Transverse colon (tissue), 4 donors: Measurements from ENCODE around the gene CUTA. TPM values are rescaled to one million over a fixed set of nuclear protein-coding genes. Genes with fewer than 3 reads are reported as not detected.

ENCODE experiments used
- DNase-seq: peaks from one replicate; pipeline ENCODE4 v3.0.0-alpha.2; 2019
- H3K27ac ChIP-seq, 4 donors: fragments of 200-600 bp; sonication (generic); 2 replicates each; pipeline ENCODE4 v1.5.1; 2016 to 2018; ENCODE audit warnings: inconsistent platforms in 4 of 4
- H3K27me3 ChIP-seq: fragments of 200-600 bp; sonication (generic); 2 replicates; pipeline ENCODE4 v1.5.1; 2017; ENCODE audit warnings: inconsistent platforms
- H3K36me3 ChIP-seq, 4 donors: fragments of 200-600 bp; sonication (generic); 2 replicates each; pipeline ENCODE4 v1.5.1; 2017 to 2019; ENCODE audit warnings: inconsistent platforms in 4 of 4
- H3K4me1 ChIP-seq, 4 donors: fragments of 200-600 bp; sonication (generic); 2 replicates each; pipeline ENCODE4 v1.5.1; 2017 to 2020; ENCODE audit warnings: inconsistent platforms in 4 of 4
- H3K4me3 ChIP-seq, 4 donors: fragments of 200-600 bp; sonication (generic); 1 replicate in 1 of 4; 2 replicates in 3 of 4; pipeline versions ENCODE4 v1.5.1 to v1.6.1; 2017 to 2019; ENCODE audit warnings: inconsistent platforms in 4 of 4
- H3K9me3 ChIP-seq, 2 donors: fragments of 200-600 bp; sonication (generic); 2 replicates each; pipeline ENCODE4 v1.5.1; 2017 to 2019; ENCODE audit warnings: inconsistent platforms in 2 of 2
- EP300 ChIP-seq: sonication (generic); formaldehyde crosslinking; IDR thresholded peaks from one replicate; pipeline ENCODE4 v1.6.1; 2017; ENCODE audit warnings: antibody characterized with exemption, low read depth
- POLR2A ChIP-seq: fragments of 450-650 bp; IDR thresholded peaks from one replicate; pipeline ENCODE4 v1.6.1; 2016; ENCODE audit warnings: antibody characterized with exemption, mild to moderate bottlenecking, moderate library complexity
- POLR2AphosphoS5 ChIP-seq, 3 donors: sonication (generic); formaldehyde crosslinking; IDR thresholded peaks; one replicate each; pipeline ENCODE4 v1.6.1; 2016; ENCODE audit warnings: antibody characterized with exemption in 3 of 3
- WGBS, 2 donors: methylation state at CpG; one replicate each; pipeline ENCODE4 v1.1.5; 2018; ENCODE audit warnings: low coverage in 1 of 2; 5-methylcytosine and 5-hydroxymethylcytosine counted together
- in situ Hi-C, 4 donors: fragments of 200-750 bp; cut with MboI; loops; one replicate each; pipeline versions ENCODE4 v1.15.0 to v1.15.1; 2017; ENCODE audit warnings: low sequenced_read_pairs in 3 of 4, low pct_ligation_motif_present in 1 of 4, low pct_unique_long_range_greater_than_20kb in 1 of 4
- intact Hi-C: fragments of 100-400 bp; cut with DNase I; formaldehyde crosslinking; loops from one replicate; pipeline ENCODE4 v1.15.1; 2023; ENCODE audit warnings: low total_unique reads
- total RNA-seq, 4 donors: library from RNA; depleted of rRNA; stranded (reverse); fragments of >200 nt; gene quantifications; one replicate each; pipeline ENCODE4 v1.1.0, GENCODE V29; 2016
- TF ChIP-seq, protein P1 (sequence below), 5 experiments: fragments of 200-600 bp in 3 of 5; fragments of 450-650 bp in 2 of 5; sonication (generic) in 3 of 5; IDR thresholded peaks; 1 replicate in 2 of 5; 2 replicates in 3 of 5; pipeline ENCODE4 v1.5.1; 2016 to 2017; ENCODE audit warnings: antibody characterized with exemption in 5 of 5, inconsistent platforms in 3 of 5, mild to moderate bottlenecking in 2 of 5, moderate library complexity in 1 of 5

Gene CUTA
- total RNA-seq, 4 donors from 2014 or later = 18.9 to 134 (median 91.3) TPM

GRCh38 chr6:33453393-33454008, 35.6 kb upstream of the CUTA start:
- no peak for DNase-seq
- no peaks in the 10 kb centered on the region for H3K36me3 ChIP-seq
- H3K4me1 ChIP-seq = peaks cover 6 to 20% (median 17%) of the 10 kb centered on the region in 4 donors
- 2 to 4% methylated on average over 7 to 12 of the region's 12 CpGs for WGBS, 2 donors
- in situ Hi-C loops = no loop called here
- peak overlapping the region; percentile 81 to 92 (median 82) for H3K27ac ChIP-seq
- no peaks in the 10 kb centered on the region for H3K27me3 ChIP-seq
- peak overlapping the region; percentile 50 to 81 (median 66) for H3K4me3 ChIP-seq
- intact Hi-C loops = no loop called here
- H3K9me3 ChIP-seq = no peaks in the 10 kb centered on the region
- TF ChIP-seq, protein P1, sequence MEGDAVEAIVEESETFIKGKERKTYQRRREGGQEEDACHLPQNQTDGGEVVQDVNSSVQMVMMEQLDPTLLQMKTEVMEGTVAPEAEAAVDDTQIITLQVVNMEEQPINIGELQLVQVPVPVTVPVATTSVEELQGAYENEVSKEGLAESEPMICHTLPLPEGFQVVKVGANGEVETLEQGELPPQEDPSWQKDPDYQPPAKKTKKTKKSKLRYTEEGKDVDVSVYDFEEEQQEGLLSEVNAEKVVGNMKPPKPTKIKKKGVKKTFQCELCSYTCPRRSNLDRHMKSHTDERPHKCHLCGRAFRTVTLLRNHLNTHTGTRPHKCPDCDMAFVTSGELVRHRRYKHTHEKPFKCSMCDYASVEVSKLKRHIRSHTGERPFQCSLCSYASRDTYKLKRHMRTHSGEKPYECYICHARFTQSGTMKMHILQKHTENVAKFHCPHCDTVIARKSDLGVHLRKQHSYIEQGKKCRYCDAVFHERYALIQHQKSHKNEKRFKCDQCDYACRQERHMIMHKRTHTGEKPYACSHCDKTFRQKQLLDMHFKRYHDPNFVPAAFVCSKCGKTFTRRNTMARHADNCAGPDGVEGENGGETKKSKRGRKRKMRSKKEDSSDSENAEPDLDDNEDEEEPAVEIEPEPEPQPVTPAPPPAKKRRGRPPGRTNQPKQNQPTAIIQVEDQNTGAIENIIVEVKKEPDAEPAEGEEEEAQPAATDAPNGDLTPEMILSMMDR (IDR thresholded peaks at IDR 0.05) = no peak
- TF ChIP-seq EP300 = no peak
- no peak for TF ChIP-seq POLR2AphosphoS5 (IDR thresholded peaks at IDR 0.05)
- TF ChIP-seq POLR2A = no peak

GRCh38 chr6:33452496-33452895, 34.6 kb upstream of the CUTA start:
- in situ Hi-C loops (no loop called here), intact Hi-C loops (no loop called here)
- no peaks in the 10 kb centered on the region for H3K36me3 ChIP-seq
- no peak overlapping the region for H3K4me3 ChIP-seq
- H3K9me3 ChIP-seq = no peaks in the 10 kb centered on the region
- WGBS, 2 donors = 92 to 100% methylated on average over 2 to 4 of the region's 4 CpGs
- H3K27me3 ChIP-seq = no peaks in the 10 kb centered on the region
- DNase-seq = no peak
- peaks cover 6 to 20% (median 17%) of the 10 kb centered on the region in 4 donors for H3K4me1 ChIP-seq
- TF ChIP-seq POLR2AphosphoS5 (IDR thresholded peaks at IDR 0.05) = no peak
- no peak for TF ChIP-seq EP300
- TF ChIP-seq, protein P1 (IDR thresholded peaks at IDR 0.05) = no peak
- TF ChIP-seq POLR2A = no peak
- no peak overlapping the region for H3K27ac ChIP-seq

GRCh38 chr6:33451606-33452005, 33.7 kb upstream of the CUTA start:
- intact Hi-C loops = no loop called here
- WGBS, 2 donors = 80 to 94% methylated on average over 3 to 15 of the region's 15 CpGs

GRCh38 chr6:33450434-33450833, 32.5 kb upstream of the CUTA start:
- DNase-seq = no peak
- in situ Hi-C loops (no loop called here), intact Hi-C loops (no loop called here)
- Histone ChIP-seq H3K36me3 (no peaks in the 10 kb centered on the region), H3K9me3 (no peaks in the 10 kb centered on the region), H3K4me1 (peaks cover 6 to 18% (median 16%) of the 10 kb centered on the region in 4 donors), H3K27ac (no peak overlapping the region), H3K4me3 (no peak overlapping the region), H3K27me3 (no peaks in the 10 kb centered on the region)
- TF ChIP-seq POLR2AphosphoS5 (IDR thresholded peaks at IDR 0.05) (no peak), POLR2A (no peak), EP300 (no peak)
- TF ChIP-seq, protein P1 (IDR thresholded peaks at IDR 0.05) = no peak
- WGBS, 2 donors = 71 to 72% methylated on average over 3 of the region's 3 CpGs

More at GRCh38 chr6:33451606-33452005, 33.7 kb upstream of the CUTA start:
- TF ChIP-seq EP300 = no peak
- TF ChIP-seq POLR2A = no peak
- TF ChIP-seq, protein P1 (IDR thresholded peaks at IDR 0.05) = no peak
- TF ChIP-seq POLR2AphosphoS5 (IDR thresholded peaks at IDR 0.05) = no peak
- Histone ChIP-seq H3K9me3 (no peaks in the 10 kb centered on the region), H3K36me3 (no peaks in the 10 kb centered on the region), H3K4me3 (no peak overlapping the region), H3K4me1 (peaks cover 6 to 20% (median 17%) of the 10 kb centered on the region in 4 donors), H3K27me3 (no peaks in the 10 kb centered on the region), H3K27ac (no peak overlapping the region)
- DNase-seq = no peak
- in situ Hi-C loops = no loop called here
